SH-SY5Y (cell line): ENCODE measurements around the gene DAP.

Source experiments
- GATA2 ChIP-seq: IDR thresholded peaks from 2 replicates; pipeline ENCODE4 v1.6.1; 2011; ENCODE audit warnings: mild to moderate bottlenecking, low read depth, low read length
- GATA3 ChIP-seq: IDR thresholded peaks from 2 replicates; pipeline ENCODE4 v1.6.1; 2011; ENCODE audit warnings: low read depth, mild to moderate bottlenecking, low read length, moderate library complexity

GRCh38 chr5:10672146-10673016 lies 88.7 kb downstream of the DAP start:
- no peak for TF ChIP-seq GATA2
- TF ChIP-seq GATA3, result no peak
